H1 (cell line): Measurements from ENCODE around the gene TP73. TPM values are rescaled to one million over a fixed set of nuclear protein-coding genes. Genes with fewer than 3 reads are reported as not detected.

ENCODE experiments used
- CTCF ChIA-PET: fragments of 300-600 bp; sonication (Branson Sonifier 250); formaldehyde crosslinking; loops from one replicate; lab custom pipeline; 2021; ENCODE audit not compliant: partially characterized antibody; lab: Charles Lee
- POLR2A ChIA-PET: fragments of 300-600 bp; sonication (Branson Sonifier 250); formaldehyde crosslinking; loops from one replicate; lab custom pipeline; 2021; ENCODE audit warnings: inconsistent platforms; ENCODE audit not compliant: partially characterized antibody; lab: Charles Lee
- DNase-seq, 2 experiments: peaks; one replicate each; pipeline versions ENCODE4 v3.0.0 to v3.0.0-alpha.2; 2010 to 2022; ENCODE audit warnings: low spot score in 2 of 2, low read depth in 1 of 2, mixed read lengths in 1 of 2
- FAIRE-seq: peaks from 2 replicates; lab custom pipeline; 2011; peaks lifted over from hg19 to GRCh38; lab: Jason Lieb, UNC
- H2AFZ ChIP-seq: 2 replicates; pipeline ENCODE4 v1.8.1; 2012; ENCODE audit warnings: low read length, inconsistent platforms
- H2AK5ac ChIP-seq: 2 replicates; pipeline ENCODE4 v1.6.1; 2013; ENCODE audit warnings: low read depth, low read length
- H2BK120ac ChIP-seq: replicated peaks from 2 replicates; pipeline ENCODE3; 2013; ENCODE audit warnings: low read depth, low read length, inconsistent platforms
- H2BK12ac ChIP-seq: 2 replicates; pipeline ENCODE4 v1.6.1; 2013; ENCODE audit warnings: low read depth, low read length
- H2BK15ac ChIP-seq: 2 replicates; pipeline ENCODE4 v1.6.1; 2013; ENCODE audit warnings: low read length
- H2BK20ac ChIP-seq: 2 replicates; pipeline ENCODE4 v1.6.1; 2013; ENCODE audit warnings: low read length
- H2BK5ac ChIP-seq: 2 replicates; pipeline ENCODE4 v1.6.1; 2013; ENCODE audit warnings: low read depth, low read length
- H3K14ac ChIP-seq: 2 replicates; pipeline ENCODE4 v1.6.1; 2013; ENCODE audit warnings: inconsistent platforms; ENCODE audit not compliant: insufficient read length
- H3K18ac ChIP-seq: 2 replicates; pipeline ENCODE4 v1.6.1; 2013; ENCODE audit warnings: low read length; ENCODE audit errors: extremely low read depth
- H3K23ac ChIP-seq: 2 replicates; pipeline ENCODE4 v1.6.1; 2013; ENCODE audit warnings: inconsistent platforms; ENCODE audit not compliant: insufficient read length
- H3K23me2 ChIP-seq: 2 replicates; pipeline ENCODE4 v1.6.1; 2013; ENCODE audit warnings: low read depth, low read length
- H3K27ac ChIP-seq: 2 replicates; pipeline ENCODE4 v1.6.1; 2011; ENCODE audit warnings: low read depth, low read length, inconsistent platforms
- H3K27me3 ChIP-seq, 4 experiments: replicated peaks in 1 of 4; 1 replicate in 1 of 4; 2 replicates in 3 of 4; pipeline versions ENCODE4 v1.6.1 to v1.8.1; 2011 to 2013; ENCODE audit warnings: low read length in 3 of 4, mild to moderate bottlenecking in 3 of 4, inconsistent platforms in 2 of 4, mixed read lengths in 2 of 4, moderate library complexity in 1 of 4; ENCODE audit not compliant: control insufficient read depth in 3 of 4, insufficient read depth in 3 of 4; ENCODE audit errors: extremely low read depth in 1 of 4
- H3K36me3 ChIP-seq, 4 experiments: 2 replicates each; pipeline versions ENCODE4 v1.6.1 to v1.8.1; 2011 to 2013; ENCODE audit warnings: mild to moderate bottlenecking in 4 of 4, low read length in 3 of 4, moderate library complexity in 2 of 4, control low read depth in 1 of 4, inconsistent platforms in 1 of 4; ENCODE audit not compliant: insufficient read depth in 4 of 4, control insufficient read depth in 2 of 4
- H3K4ac ChIP-seq: replicated peaks from 2 replicates; pipeline ENCODE3; 2013; ENCODE audit warnings: low read length, low read depth, mixed read lengths, inconsistent platforms; ENCODE audit not compliant: insufficient read length
- H3K4me1 ChIP-seq, 4 experiments: replicated peaks in 1 of 4; 1 replicate in 1 of 4; 2 replicates in 3 of 4; pipeline versions ENCODE4 v1.6.1 to v1.8.1; 2011 to 2013; ENCODE audit warnings: low read length in 3 of 4, inconsistent platforms in 2 of 4, mixed read lengths in 1 of 4; ENCODE audit not compliant: insufficient read depth in 4 of 4, control insufficient read depth in 3 of 4
- H3K4me2 ChIP-seq, 2 experiments: 2 replicates each; pipeline versions ENCODE4 v1.6.1 to v1.8.1; 2011 to 2013; ENCODE audit warnings: low read depth in 2 of 2, low read length in 2 of 2, control low read depth in 1 of 2, inconsistent platforms in 1 of 2, mild to moderate bottlenecking in 1 of 2; ENCODE audit not compliant: insufficient read depth in 1 of 2
- H3K4me3 ChIP-seq, 4 experiments: fragments of 200-600, 300-600 bp in 1 of 4; sonication (generic), shearing (Covaris generic), sonication (Bioruptor Twin) in 1 of 4; 2 replicates each; pipeline versions ENCODE4 v1.5.1 to v1.8.1; 2011 to 2016; ENCODE audit warnings: low read length in 4 of 4, low read depth in 3 of 4, control low read depth in 2 of 4, inconsistent platforms in 2 of 4, mild to moderate bottlenecking in 2 of 4, mixed read lengths in 1 of 4, moderate library complexity in 1 of 4; ENCODE audit not compliant: insufficient read depth in 2 of 4; ENCODE audit errors: extremely low read depth in 1 of 4
- H3K56ac ChIP-seq: replicated peaks from 2 replicates; pipeline ENCODE3; 2013; ENCODE audit warnings: low read depth, mild to moderate bottlenecking, mixed read lengths, low read length, inconsistent platforms; ENCODE audit not compliant: insufficient read length
- H3K79me1 ChIP-seq: 2 replicates; pipeline ENCODE4 v1.6.1; 2013; ENCODE audit warnings: low read depth, low read length, control low read depth
- H3K79me2 ChIP-seq, 2 experiments: 2 replicates each; pipeline versions ENCODE4 v1.6.1 to v1.8.1; 2012 to 2013; ENCODE audit warnings: low read length in 2 of 2, mild to moderate bottlenecking in 2 of 2, inconsistent platforms in 1 of 2; ENCODE audit not compliant: insufficient read depth in 2 of 2, control insufficient read depth in 1 of 2
- H3K9ac ChIP-seq, 4 experiments: replicated peaks in 1 of 4; 1 replicate in 1 of 4; 2 replicates in 3 of 4; pipeline versions ENCODE4 v1.6.1 to v1.8.1; 2011 to 2013; ENCODE audit warnings: low read depth in 3 of 4, low read length in 3 of 4, control low read depth in 2 of 4, mild to moderate bottlenecking in 2 of 4, moderate library complexity in 2 of 4, inconsistent platforms in 1 of 4; ENCODE audit errors: extremely low read depth in 1 of 4
- H3K9me3 ChIP-seq, 2 experiments: 2 replicates each; pipeline versions ENCODE4 v1.6.1 to v1.8.1; 2012 to 2013; ENCODE audit warnings: mild to moderate bottlenecking in 2 of 2, moderate library complexity in 2 of 2, control low read depth in 1 of 2, inconsistent platforms in 1 of 2, low read depth in 1 of 2, low read length in 1 of 2, mixed read lengths in 1 of 2; ENCODE audit not compliant: insufficient read depth in 2 of 2
- H4K20me1 ChIP-seq, 2 experiments: replicated peaks in 1 of 2; 2 replicates each; pipeline versions ENCODE3 to v1.8.1; 2011 to 2013; ENCODE audit warnings: inconsistent platforms in 2 of 2, low read length in 2 of 2, mild to moderate bottlenecking in 1 of 2; ENCODE audit not compliant: insufficient read depth in 2 of 2, control insufficient read depth in 1 of 2
- H4K5ac ChIP-seq: 2 replicates; pipeline ENCODE4 v1.6.1; 2013; ENCODE audit warnings: low read length, low read depth, mixed read lengths, inconsistent platforms; ENCODE audit not compliant: insufficient read length
- H4K8ac ChIP-seq: 2 replicates; pipeline ENCODE4 v1.8.0; 2013; ENCODE audit warnings: mild to moderate bottlenecking, moderate library complexity, low read length, inconsistent platforms; ENCODE audit not compliant: insufficient read depth; ENCODE audit errors: extremely low read depth
- H4K91ac ChIP-seq: replicated peaks from 2 replicates; pipeline ENCODE3; 2013; ENCODE audit warnings: low read length, mixed read lengths, inconsistent platforms; ENCODE audit not compliant: insufficient read length
- E2F6 ChIP-seq: IDR thresholded peaks from 2 replicates; pipeline ENCODE4 v1.6.1; 2012; ENCODE audit warnings: inconsistent platforms
- HDAC2 ChIP-seq, 2 experiments: fragments of 300-600 bp in 1 of 2; sonication (generic) in 1 of 2; IDR thresholded peaks; 2 replicates each; pipeline ENCODE4 v1.6.1; 2011 to 2012; ENCODE audit warnings: low read depth in 2 of 2, low read length in 2 of 2, mild to moderate bottlenecking in 2 of 2, moderate library complexity in 2 of 2, borderline replicate concordance in 1 of 2, inconsistent platforms in 1 of 2
- KDM4A ChIP-seq: IDR thresholded peaks from one replicate; pipeline ENCODE4 v1.7.1; 2012; ENCODE audit warnings: low read depth, mild to moderate bottlenecking, moderate library complexity, low read length, inconsistent platforms; ENCODE audit not compliant: severe bottlenecking
- MAX ChIP-seq: IDR thresholded peaks from 2 replicates; pipeline ENCODE4 v1.6.1; 2012; ENCODE audit warnings: inconsistent platforms
- POLR2A ChIP-seq, 2 experiments: IDR thresholded peaks; 1 replicate in 1 of 2; 2 replicates in 1 of 2; pipeline ENCODE4 v1.6.1; 2011; ENCODE audit warnings: low read depth in 2 of 2, low read length in 2 of 2, mild to moderate bottlenecking in 2 of 2; ENCODE audit errors: control extremely low read depth in 1 of 2
- RBBP5 ChIP-seq: IDR thresholded peaks from 2 replicates; pipeline ENCODE4 v1.7.1; 2012; ENCODE audit warnings: low read depth, mild to moderate bottlenecking, inconsistent platforms, low read length, moderate library complexity, borderline replicate concordance
- SIN3A ChIP-seq, 2 experiments: IDR thresholded peaks in 1 of 2; conservative IDR thresholded peaks in 1 of 2; 2 replicates each; pipeline ENCODE4 v1.6.1; 2011 to 2012; ENCODE audit warnings: low read length in 2 of 2, improper control_type of control experiment in 1 of 2, low read depth in 1 of 2, mild to moderate bottlenecking in 1 of 2
- WGBS, 2 experiments: shearing (Covaris generic) in 1 of 2; methylation state at CpG; one replicate each; pipeline versions ENCODE4 v1.1.6 to v1.1.7; 2013 to 2015; ENCODE audit warnings: low lambda C conversion rate in 2 of 2, mixed read lengths in 2 of 2, inconsistent platforms in 1 of 2, low coverage in 1 of 2, missing lambda C conversion rate in 1 of 2; ENCODE audit not compliant: insufficient replicate concordance in 2 of 2, insufficient coverage in 1 of 2, insufficient read length in 1 of 2; ENCODE audit errors: extremely low coverage in 1 of 2, missing lambda C conversion rate in 1 of 2; 5-methylcytosine and 5-hydroxymethylcytosine counted together
- polyA plus RNA-seq, 7 experiments: library from polyadenylated mRNA; depleted of rRNA in 3 of 7; stranded (reverse) in 5 of 7; unstranded in 2 of 7; fragments of >200 nt in 5 of 7; fragments of 200-250 nt in 2 of 7; gene quantifications; 1 replicate in 5 of 7; 2 replicates in 1 of 7; 4 replicates in 1 of 7; pipeline versions ENCODE4 v1.2.1 to v1.2.3, GENCODE V29; 2011 to 2013; ENCODE audit warnings: missing spikeins in 2 of 7, mixed read lengths in 2 of 7
- total RNA-seq: library from RNA; stranded (reverse); fragmentation: NEBNext Ultra II Directional; extraction: Animal tissue kit (Norgen Biotek cat#: 25700); gene quantifications from 2 replicates; pipeline ENCODE4 v1.2.1, GENCODE V29; 2021

TP73 gene
- total and polyA plus RNA-seq, 2 of the 8 experiments (the other 6 are each of a cell fraction or from before 2014, with no cell fraction given), result 2.6 to 3.1 TPM

- H4K8ac ChIP-seq, result peak overlapping the region; percentile 45; the same call in 1 of the 2 replicates
- peak; percentile 77 to 94 for DNase-seq
- H3K23me2 ChIP-seq, result peaks cover 11% of the 10 kb centered on the region; the same call in 1 of the 2 replicates
- H3K18ac ChIP-seq, result peak overlapping the region; percentile 32
- H3K4me3 ChIP-seq, result peak overlapping the region; percentile 52 to 81 (median 56)
- no peak for FAIRE-seq
- H3K79me1 ChIP-seq, result no peaks in the 10 kb centered on the region
- 3% methylated on average over 30 of the region's 61 CpGs; no CpG with 5 or more reads in 1 of the 2 experiments for WGBS, 2 experiments
- H3K23ac ChIP-seq, result no peak overlapping the region
- peaks cover 0 to 4% of the 10 kb centered on the region in 2 experiments; a peak in 1 of 4 replicates for H3K9me3 ChIP-seq
- peak overlapping the region; percentile 66; the same call in 1 of the 2 replicates for H2AFZ ChIP-seq
- no peak overlapping the region for H3K27ac ChIP-seq
- no peak overlapping the region for H2BK120ac ChIP-seq
- peaks cover 0 to 35% (median 13%) of the 10 kb centered on the region in 4 experiments; a peak in 6 of 7 replicates for H3K4me1 ChIP-seq
- H2BK5ac ChIP-seq, result no peak overlapping the region
- no peak overlapping the region for H4K91ac ChIP-seq
- H3K27me3 ChIP-seq, result no peaks in the 10 kb centered on the region; a peak in 1 of 7 replicates
- ChIA-PET CTCF (interaction anchor here (0.9 to 1.1 kb wide), 2 partner anchors 13 to 24 kb away, joined by 3 to 5 read pairs; no protein-coding TSS in a partner anchor), POLR2A (interaction anchor here (1.0 to 2.5 kb wide), 3 partner anchors 12 to 21 kb away, joined by 4 to 10 read pairs (median 7); partner anchors contain the start of gene CCDC27)
- H3K4me2 ChIP-seq, result peak overlapping the region; percentile 76 to 95
- H2BK20ac ChIP-seq, result no peak overlapping the region
- no peak overlapping the region for H3K4ac ChIP-seq
- H4K5ac ChIP-seq, result peak overlapping the region; percentile 29
- peak overlapping the region in 2 of 4 experiments; percentile 23 to 29; a peak in 3 of 7 replicates for H3K9ac ChIP-seq
- H3K14ac ChIP-seq, result no peak overlapping the region
- no peak overlapping the region for H3K56ac ChIP-seq
- H4K20me1 ChIP-seq, result peaks cover 0 to 8% of the 10 kb centered on the region in 2 experiments
- no peaks in the 10 kb centered on the region for H3K79me2 ChIP-seq
- no peak overlapping the region for H2BK12ac ChIP-seq
- H2BK15ac ChIP-seq, result 0 out of 2 replicates have a peak overlapping the region, but pooled peaks have one; percentile 29
- no peaks in the 10 kb centered on the region for H3K36me3 ChIP-seq
- H2AK5ac ChIP-seq, result no peak overlapping the region
- peak; percentile 87 for TF ChIP-seq MAX
- peak in 1 of 2 experiments; percentile 62; a peak in 1 of 4 replicates for TF ChIP-seq HDAC2 (IDR thresholded peaks at IDR 0.05; ENCODE audit: borderline replicate concordance in 1 of 2, low read depth in 2 of 2, low read length in 2 of 2)
- peak; percentile 77 for TF ChIP-seq E2F6
- TF ChIP-seq KDM4A, result peak; percentile 85
- 0 out of 2 replicates have a peak, but pooled peaks have one; percentile 31 for TF ChIP-seq RBBP5
- peak in 1 of 2 experiments; percentile 46; a peak in 1 of 4 replicates for TF ChIP-seq SIN3A (conservative IDR thresholded peaks at IDR 0.05 in 1 of 2, IDR thresholded peaks at IDR 0.05 in 1 of 2; ENCODE audit: low read depth in 1 of 2, low read length in 2 of 2)
- TF ChIP-seq POLR2A (IDR thresholded peaks at IDR 0.05; ENCODE audit: control extremely low read depth in 1 of 2, low read depth in 2 of 2, low read length in 2 of 2), result peak in 1 of 2 experiments; percentile 44; a peak in 1 of 3 replicates
These were observed 119.9 kb downstream of the TP73 start for GRCh38 chr1:3772027-3772714.
